Endometrial microvascular endothelial cells (primary cell): ENCODE measurements around the gene ITPK1. TPM values are rescaled to one million over a fixed set of nuclear protein-coding genes. Genes with fewer than 3 reads are reported as not detected.
"Not testable (repeated sequence)": the region's sequence is repeated elsewhere in the genome, so short reads cannot be mapped to it uniquely, and the experiment has no call there.

Experiments
- in situ Hi-C: cut with HindIII; loops from 2 replicates; pipeline ENCODE4 v1.10.0; 2017; ENCODE audit warnings: low sequenced_read_pairs, low pct_unique_long_range_greater_than_20kb; ENCODE audit errors: inconsistent ontology term
- total RNA-seq: library from RNA; depleted of rRNA; stranded (reverse); fragments of >200 nt; gene quantifications from one replicate; pipeline ENCODE4 v1.2.3, GENCODE V29; 2015; ENCODE audit errors: inconsistent ontology term

Gene ITPK1
- total RNA-seq, 1 donor from 2014 or later = 37.0 TPM

GRCh38 chr14:93072659-93073357 lies 42.9 kb downstream of the ITPK1 start:
- in situ Hi-C loops = no loop called here

GRCh38 chr14:93068711-93069110 lies 47.0 kb downstream of the ITPK1 start:
- in situ Hi-C loops = no loop called here

- in situ Hi-C loops = no loop called here
Observed at GRCh38 chr14:93067088-93067487, 48.6 kb downstream of the ITPK1 start.

GRCh38 chr14:93065272-93065730 lies 50.4 kb downstream of the ITPK1 start:
- in situ Hi-C loops = no loop called here

GRCh38 chr14:93064411-93065271 lies 51.1 kb downstream of the ITPK1 start:
- in situ Hi-C loops = no loop called here

GRCh38 chr14:93063393-93063792 lies 52.3 kb downstream of the ITPK1 start:
- in situ Hi-C loops = no loop called here

- in situ Hi-C loops = no loop called here
Observed at GRCh38 chr14:93062890-93063289, 52.8 kb downstream of the ITPK1 start.

- in situ Hi-C loops = not testable (repeated sequence)
Observed at GRCh38 chr14:93062013-93062412, 53.7 kb downstream of the ITPK1 start.

GRCh38 chr14:93061380-93062012 lies 54.2 kb downstream of the ITPK1 start:
- in situ Hi-C loops = no loop called here

- in situ Hi-C loops = no loop called here
Observed at GRCh38 chr14:93060841-93061240, 54.9 kb downstream of the ITPK1 start.

GRCh38 chr14:93059917-93060545 lies 55.7 kb downstream of the ITPK1 start:
- in situ Hi-C loops = no loop called here

- in situ Hi-C loops = no loop called here
Observed at GRCh38 chr14:93059260-93059659, 56.5 kb downstream of the ITPK1 start.

GRCh38 chr14:93057586-93058280 lies 58.0 kb downstream of the ITPK1 start:
- in situ Hi-C loops = no loop called here

- in situ Hi-C loops = no loop called here
Observed at GRCh38 chr14:93056840-93057585, 58.7 kb downstream of the ITPK1 start.

- in situ Hi-C loops = no loop called here
Observed at GRCh38 chr14:93056166-93056839, 59.4 kb downstream of the ITPK1 start.

GRCh38 chr14:93055651-93056115 lies 60.0 kb downstream of the ITPK1 start:
- in situ Hi-C loops = no loop called here

- in situ Hi-C loops = no loop called here
Observed at GRCh38 chr14:93054876-93055275, 60.8 kb downstream of the ITPK1 start.
